SK-N-DZ (cell line): ENCODE measurements around the gene PTPRQ. TPM values are rescaled to one million over a fixed set of nuclear protein-coding genes. Genes with fewer than 3 reads are reported as not detected.
"Not testable (repeated sequence)": the region's sequence is repeated elsewhere in the genome, so short reads cannot be mapped to it uniquely, and the experiment has no call there.

Source experiments
- DNase-seq: peaks from one replicate; pipeline ENCODE4 v3.0.0-alpha.2; 2015; ENCODE audit warnings: low spot score
- polyA plus RNA-seq, 2 experiments: library from polyadenylated mRNA; depleted of rRNA; stranded (reverse); fragments of >200 nt; gene quantifications; 2 replicates each; pipeline ENCODE4 v1.2.3, GENCODE V29; 2014

The PTPRQ gene, protein sequence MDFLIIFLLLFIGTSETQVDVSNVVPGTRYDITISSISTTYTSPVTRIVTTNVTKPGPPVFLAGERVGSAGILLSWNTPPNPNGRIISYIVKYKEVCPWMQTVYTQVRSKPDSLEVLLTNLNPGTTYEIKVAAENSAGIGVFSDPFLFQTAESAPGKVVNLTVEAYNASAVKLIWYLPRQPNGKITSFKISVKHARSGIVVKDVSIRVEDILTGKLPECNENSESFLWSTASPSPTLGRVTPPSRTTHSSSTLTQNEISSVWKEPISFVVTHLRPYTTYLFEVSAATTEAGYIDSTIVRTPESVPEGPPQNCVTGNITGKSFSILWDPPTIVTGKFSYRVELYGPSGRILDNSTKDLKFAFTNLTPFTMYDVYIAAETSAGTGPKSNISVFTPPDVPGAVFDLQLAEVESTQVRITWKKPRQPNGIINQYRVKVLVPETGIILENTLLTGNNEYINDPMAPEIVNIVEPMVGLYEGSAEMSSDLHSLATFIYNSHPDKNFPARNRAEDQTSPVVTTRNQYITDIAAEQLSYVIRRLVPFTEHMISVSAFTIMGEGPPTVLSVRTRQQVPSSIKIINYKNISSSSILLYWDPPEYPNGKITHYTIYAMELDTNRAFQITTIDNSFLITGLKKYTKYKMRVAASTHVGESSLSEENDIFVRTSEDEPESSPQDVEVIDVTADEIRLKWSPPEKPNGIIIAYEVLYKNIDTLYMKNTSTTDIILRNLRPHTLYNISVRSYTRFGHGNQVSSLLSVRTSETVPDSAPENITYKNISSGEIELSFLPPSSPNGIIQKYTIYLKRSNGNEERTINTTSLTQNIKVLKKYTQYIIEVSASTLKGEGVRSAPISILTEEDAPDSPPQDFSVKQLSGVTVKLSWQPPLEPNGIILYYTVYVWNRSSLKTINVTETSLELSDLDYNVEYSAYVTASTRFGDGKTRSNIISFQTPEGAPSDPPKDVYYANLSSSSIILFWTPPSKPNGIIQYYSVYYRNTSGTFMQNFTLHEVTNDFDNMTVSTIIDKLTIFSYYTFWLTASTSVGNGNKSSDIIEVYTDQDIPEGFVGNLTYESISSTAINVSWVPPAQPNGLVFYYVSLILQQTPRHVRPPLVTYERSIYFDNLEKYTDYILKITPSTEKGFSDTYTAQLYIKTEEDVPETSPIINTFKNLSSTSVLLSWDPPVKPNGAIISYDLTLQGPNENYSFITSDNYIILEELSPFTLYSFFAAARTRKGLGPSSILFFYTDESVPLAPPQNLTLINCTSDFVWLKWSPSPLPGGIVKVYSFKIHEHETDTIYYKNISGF (N-terminal part only)
- not detected in 2 replicates for polyA plus RNA-seq (2014; cell fraction: cytosol; rRNA removed)
- 0.04 TPM in 1 of 2 replicates, not detected in the other for polyA plus RNA-seq (2014; cell fraction: nucleus; rRNA removed)

DNA sequence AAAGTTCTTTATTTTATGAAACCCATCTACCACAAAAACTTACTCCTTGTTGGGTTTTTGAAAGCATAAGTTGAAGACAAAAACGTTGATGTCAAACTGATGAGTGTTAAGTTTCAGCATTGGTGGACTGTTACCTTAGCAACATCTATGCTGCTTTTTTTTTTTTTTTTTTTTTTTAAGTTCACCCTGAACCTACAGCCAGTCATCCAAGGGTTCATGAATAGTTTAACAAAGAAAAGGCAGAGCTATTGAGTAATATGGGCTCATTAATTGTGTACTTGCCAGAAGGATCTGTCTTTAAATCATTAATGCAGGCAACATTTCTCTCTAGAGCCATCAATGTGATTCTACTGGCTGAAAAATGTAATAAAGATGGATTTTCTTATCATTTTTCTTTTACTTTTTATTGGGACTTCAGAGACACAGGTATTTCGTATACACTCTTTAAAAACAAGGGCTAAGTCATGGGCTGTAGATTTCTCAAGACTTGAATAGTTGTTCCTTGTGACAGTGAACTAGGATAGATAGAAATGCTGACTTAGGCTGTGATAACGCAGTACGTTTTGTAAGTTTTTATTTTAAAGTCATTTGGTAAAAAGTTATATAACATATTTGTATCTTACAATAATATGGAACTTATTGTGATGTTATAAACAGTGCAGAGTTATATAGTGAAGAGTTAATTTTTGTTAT, at the start of gene PTPRQ:
Gene PTPRQ, plus strand, starts transcription at position 262 of the 693 bp plus-strand sequence. Its CDS starts 111 bp downstream, at position 373.
- no peak for DNase-seq

DNA sequence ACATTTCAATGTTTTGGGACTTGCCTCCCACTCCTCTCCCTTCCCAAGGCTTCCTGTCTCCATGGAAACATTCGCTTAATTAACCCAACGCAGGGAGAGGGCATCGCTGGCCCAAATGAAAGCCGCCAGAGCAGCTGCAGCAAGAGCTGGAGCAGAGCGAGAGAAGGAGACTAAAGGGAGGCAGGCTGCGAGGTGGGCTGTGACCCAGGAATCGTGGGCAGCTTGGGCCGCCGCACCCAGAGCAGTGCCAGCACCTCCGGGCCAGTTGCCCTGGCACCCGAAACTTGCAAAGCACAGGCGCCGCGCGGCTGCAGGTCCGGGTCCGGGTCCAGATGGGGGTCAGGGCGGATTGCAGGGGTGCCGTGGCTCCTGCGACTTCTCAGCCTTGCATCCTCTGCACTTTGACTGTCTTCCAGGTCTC, 43.5 kb upstream of the PTPRQ start:
- DNase-seq: peak; percentile 20

DNA sequence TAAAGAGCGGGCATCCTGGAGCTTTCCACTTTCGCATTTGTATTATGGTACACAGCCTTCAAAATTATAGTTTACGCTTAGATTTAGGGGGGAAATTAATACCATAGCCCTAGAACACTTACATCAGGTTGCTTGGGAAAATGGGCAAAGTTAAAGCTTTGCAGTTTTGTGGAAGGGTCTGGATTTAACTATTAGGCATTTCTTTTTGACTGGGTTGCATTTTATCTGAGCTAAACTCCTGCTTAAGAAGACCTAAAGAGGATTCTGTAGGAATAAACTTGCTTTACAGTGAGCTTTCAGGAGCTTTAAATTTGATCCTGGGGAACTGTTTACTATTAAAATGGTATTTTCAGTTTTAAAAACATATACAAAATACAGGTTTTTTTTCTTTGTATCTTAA, 42.8 kb upstream of the PTPRQ start:
- no peak for DNase-seq

DNA sequence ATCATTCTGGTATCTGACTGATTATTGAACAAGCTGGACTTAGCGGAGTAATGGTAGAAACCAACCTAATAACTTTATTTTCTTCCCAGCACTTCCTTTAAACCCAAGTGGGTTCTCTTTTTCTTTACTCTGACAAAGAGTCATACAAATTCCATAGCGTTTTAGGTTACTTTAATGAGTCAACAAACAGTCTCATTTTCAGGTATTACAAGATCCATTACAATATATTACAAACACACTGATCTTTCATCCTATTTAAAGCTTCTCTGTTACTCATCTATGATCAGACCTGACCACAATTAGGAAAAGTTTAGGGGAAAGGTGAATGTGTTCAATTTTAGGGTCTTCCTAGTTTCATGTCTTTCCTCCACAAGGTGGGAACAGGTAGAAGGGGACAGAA, 39.4 kb upstream of the PTPRQ start:
- DNase-seq: no peak

DNA sequence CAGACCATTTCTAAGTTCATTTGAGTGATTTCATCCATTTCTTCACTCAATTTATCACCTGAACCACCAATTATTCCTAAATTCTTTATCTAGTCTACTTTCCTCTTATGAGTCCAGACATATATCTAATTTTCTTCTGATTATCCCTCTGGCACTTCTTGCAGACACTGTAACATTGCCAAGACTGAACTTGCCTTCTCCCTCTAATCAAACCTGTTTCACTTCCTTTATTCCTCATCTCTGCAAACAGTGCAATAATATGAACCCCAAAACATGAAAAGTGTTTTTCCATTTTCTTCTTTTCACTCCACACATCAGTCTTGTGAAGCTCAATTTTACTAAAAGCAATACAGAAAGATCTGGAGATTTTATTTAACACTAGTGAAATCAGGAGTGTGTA, 37.8 kb upstream of the PTPRQ start:
- no peak for DNase-seq

DNA sequence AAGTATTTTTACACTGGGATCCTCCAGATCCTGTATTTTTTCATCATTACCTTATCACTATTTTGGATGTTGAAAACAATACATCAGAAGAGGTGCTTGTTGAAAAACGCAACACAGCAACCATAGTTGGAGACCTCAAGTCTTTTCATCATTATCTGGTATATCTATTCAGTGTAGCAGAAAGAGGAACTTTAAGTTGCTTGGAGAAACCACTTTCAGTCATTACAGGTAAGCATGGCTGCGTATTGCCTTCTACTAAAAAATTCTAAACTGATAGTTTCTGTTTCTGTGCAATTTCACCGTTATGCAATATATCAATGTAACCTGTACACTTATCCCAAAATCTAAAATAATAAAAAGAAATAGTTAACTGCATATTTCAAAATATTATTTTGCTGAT, 32.2 kb upstream of the PTPRQ start:
- no peak for DNase-seq

DNA sequence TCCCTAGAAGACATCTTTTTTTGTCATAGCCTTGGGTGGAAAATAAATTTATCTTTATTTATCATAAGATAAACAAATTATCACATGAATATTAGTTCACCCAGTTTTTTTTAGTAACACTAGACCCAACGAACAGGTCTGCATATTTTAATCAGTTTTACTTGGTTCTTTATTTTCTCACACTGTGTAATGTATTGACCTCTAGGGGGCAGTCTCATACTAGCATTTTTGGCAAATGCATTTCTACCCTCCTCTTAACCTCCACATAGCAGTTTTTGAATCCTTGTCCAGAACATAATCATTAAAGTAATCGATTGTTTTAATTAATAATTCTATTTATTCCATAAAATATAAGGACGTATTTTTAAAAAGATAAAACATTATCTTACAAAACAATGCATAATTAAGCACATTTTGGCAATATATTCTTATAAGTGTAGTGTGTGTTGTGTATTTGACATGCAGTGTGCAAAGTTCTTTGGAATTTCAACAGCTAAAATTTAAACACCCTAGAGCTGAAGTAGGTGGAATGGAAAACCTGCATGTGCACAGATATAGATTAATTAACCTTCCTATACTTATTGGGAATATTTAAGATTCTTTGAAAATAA, 31.6 kb upstream of the PTPRQ start:
- DNase-seq: peak; percentile 62

DNA sequence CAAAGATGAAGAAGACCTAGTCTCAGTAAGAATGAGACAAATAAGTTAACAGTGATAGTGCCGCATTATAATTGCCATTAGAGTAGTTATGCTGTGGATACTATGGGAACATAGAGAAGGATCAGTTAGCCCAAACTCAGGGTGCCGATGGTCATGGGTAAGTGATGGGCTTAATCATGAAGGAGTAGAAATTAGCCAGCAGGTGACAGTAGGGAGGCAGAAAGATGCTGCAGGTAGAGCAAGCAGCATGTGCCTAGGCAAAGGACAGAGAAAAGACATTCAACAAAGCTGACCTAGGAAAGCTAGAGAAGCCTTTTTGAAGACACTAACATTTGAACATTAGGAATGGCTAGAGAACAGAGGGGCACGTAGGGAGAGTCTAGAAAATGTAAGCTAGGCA, 30.6 kb upstream of the PTPRQ start:
- no peak for DNase-seq

DNA sequence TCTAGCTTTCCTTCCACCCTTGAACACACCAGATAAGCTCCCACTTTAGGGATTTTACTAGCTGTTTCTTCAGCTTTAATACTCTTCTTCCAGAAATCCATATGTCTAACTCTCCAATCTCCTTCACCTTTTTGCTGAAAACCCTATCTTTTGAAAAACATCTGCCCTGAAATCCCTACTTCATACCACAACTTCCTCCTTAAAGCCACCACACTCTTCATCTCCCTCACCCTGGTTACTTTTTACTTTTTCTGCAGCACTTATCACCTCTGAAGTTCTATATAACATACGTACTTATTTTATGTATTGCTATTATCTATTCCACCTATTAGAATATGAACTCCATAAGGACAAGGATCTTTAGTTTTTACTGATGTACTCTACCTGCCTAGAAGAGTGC, 28.6 kb upstream of the PTPRQ start:
- DNase-seq: no peak

DNA sequence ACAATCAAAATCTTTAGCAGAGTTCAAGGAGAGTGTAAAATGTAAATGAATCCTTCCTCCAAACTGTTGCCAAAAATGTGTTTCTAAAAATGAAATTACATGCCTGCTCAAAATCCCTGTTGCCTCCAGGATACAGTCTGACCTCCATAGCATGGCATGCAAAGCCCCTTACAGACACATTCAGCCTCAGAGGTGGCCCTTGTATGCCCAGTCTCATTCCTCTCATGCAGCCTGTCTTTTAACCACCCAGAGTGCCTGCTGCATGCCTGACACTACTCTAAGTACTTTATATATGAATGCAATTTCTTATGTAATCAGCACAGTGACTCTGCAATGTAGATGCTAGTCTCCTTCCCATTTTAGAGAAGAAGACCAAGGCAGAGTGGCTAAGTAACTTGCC, 24.4 kb upstream of the PTPRQ start:
- DNase-seq: no peak

DNA sequence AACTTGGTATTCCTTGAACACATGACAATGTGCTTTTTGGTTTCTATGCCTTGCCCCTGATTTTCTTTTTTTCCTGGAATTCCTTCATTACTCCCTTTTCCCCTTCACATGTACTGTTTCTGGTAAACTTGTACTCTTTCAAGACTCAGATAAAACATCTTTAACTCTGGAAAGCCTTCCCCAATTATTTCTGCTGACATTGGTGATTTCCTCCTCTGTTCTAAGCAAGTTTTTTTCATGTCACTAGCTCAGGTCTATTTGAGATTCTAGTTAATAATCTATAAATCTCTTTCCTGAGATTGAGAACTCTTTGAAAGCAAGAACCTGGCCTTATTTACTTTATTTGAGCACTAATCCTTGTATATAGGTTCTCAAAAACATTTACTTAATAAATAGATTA, 24.0 kb upstream of the PTPRQ start:
- DNase-seq: no peak

DNA sequence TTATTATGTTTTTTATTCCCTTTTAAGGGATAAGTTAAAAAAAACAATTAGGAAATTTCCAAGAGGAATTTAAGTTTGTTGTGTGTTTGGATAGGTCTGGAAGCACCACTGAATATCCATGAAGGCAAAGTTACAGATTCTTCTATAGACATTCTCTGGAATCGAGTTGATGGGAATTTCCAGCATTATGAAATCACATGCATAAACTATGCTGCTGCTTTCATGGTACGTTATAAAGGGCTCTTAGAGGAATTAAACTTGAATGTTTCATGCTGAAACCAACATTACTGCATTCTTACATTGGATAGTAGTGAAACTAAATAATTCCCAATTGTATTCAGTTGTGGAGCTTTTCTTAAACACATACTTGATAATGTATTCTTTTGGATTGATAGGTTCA, 21.5 kb upstream of the PTPRQ start:
- DNase-seq: no peak

DNA sequence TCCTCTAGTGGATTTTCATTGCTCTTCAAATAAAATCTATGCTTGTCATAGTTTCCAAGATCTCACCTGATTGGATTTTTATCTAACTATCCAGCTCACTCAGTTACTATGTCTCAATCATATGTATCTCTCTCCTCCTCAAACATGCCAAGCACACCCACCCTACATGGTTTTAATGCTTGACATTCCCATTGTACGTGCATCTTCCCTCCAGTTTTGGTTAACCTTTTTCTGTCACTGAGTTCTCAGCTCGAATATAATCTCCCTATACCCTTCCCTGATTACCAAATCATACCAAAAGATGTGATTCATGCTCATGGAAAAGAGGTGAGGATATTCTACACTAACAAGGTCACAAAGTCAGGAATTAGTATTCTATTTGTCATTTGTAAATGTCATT, 12.0 kb upstream of the PTPRQ start:
- no peak for DNase-seq

DNA sequence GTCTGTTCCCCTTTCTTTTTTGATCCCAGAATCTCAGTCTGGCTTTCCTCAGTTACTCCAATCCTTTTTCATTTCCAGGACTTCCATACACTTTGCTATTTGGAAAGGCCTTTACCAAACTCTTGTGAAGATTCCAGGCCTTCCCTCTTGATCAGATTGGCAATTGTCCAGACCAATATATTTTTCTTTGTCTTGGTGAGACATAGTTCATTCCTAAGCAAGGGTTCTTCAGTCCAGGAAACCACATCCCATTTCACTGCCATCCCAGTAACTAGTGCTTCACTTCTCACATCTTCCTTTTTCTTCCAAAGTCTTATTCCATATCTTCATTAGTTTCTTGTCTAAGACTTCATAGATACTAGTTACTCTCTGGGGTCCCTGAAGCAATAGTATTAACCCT, 2.1 kb upstream of the PTPRQ start:
- DNase-seq: no peak

DNA sequence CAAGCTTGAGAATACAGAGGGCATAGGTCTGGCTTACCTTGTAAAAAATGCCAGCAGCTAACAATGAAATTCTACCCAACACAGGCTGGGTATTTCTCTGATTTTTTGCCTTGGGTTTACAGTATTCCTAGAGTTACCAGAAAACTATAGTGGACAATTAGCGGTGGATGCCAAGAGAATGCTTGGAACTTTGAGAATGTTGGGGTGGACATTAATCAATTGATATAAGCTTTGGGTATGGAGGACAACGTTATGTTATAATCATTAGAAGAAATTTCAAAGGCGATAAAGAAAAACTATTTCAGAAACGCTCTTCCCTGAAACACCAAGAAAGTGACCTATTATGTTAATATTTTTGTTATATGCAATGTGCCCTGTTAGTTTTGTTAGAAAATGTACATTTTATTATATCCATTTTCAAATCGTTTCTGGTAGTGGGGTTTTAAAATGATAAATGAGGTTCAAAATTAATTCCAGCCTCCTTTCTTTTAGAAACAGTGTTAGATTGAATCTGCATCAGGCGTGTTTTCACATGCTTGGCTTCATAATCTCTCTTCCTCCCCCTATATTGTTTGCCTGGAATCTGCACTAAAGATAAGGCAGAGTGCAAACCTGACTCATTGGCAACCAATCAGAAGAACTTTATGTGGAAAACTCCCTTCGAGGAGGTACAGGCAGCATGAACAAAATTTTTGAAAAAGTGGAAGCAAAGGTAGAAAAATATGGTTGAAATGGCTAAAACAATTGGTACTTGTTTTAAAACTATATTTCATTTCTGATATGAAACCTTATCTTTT, 1.4 kb upstream of the PTPRQ start:
- no peak for DNase-seq

DNA sequence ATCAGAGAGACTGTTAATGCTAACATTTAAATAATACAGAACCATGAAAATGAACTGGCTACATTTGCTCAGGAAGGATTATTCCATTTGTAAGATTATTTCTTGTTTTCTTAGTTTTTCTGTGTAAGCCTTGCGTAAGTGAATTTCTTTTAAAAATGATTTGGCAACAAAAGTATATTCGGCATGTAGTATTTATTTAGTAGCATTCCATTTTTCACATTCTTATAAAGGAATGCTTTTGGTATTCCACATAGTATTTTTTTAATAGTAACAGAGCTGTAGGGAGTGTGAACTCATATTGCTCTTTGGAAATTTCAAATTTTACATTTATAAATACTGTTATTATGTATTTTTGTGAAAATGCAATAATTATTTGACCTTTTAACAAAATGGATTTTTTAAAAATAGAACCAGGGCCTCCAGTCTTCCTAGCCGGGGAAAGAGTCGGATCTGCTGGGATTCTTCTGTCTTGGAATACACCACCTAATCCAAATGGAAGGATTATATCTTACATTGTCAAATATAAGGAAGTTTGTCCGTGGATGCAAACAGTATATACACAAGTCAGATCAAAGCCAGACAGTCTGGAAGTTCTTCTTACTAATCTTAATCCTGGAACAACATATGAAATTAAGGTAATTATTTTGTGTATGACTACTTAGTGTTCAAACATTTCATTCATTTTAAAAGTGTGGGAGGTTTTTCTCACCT, 1.2 kb downstream of the PTPRQ start:
- no peak for DNase-seq

DNA sequence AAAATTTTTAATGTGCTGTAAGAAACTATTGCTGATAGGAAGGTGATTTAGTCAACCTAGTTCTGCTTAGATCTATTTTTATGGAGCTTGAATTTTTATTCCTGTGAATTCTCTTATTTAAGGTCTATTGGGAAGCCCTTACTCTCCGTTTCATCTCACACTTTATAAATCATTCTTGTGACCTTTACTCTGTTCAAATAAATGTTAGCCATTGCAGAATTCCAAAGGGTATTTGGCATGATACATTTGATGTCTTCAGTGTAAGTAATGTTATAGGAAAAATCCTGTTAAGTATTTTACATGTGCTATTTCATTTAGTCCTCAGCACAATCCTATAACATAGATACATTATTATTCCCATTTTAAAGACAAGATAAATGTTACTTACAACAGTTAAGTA, 12.5 kb downstream of the PTPRQ start:
- no peak for DNase-seq

DNA sequence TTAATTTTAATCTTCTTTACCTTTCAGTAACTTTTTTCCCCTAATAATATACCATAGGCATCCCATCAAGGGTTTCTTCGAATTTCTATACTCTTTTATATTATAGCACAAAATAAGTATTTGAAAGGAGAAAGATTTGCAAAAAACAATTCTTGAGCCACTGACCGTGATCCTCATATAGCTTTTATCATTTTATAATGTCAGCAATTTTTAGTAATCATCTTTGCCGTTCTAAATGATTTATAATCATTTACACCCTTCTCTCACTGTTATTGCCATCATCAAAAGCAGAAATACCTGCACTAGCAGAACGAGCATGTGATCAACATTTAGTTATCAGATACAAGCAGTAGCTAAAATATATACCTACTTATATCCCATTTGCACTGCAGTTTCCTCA, 16.9 kb downstream of the PTPRQ start:
- no peak for DNase-seq

DNA sequence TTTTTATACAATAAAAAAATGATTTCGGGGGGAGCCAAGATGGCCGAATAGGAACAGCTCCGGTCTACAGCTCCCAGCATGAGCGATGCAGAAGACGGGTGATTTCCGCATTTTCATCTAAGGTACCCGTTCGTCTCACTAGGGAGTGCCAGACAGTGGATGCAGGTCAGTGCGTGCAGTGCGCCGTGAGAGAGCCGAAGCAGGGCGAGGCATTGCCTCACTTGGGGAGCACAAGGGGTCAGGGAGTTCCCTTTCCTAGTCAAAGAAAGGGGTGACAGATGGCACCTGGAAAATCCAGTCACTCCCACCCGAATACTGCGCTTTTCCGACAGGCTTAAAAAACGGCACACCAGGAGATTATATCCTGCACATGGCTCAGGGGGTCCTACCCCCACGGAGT, 17.8 kb downstream of the PTPRQ start:
- not testable (repeated sequence) for DNase-seq
